Suprapubic skin (tissue), 4 donors: ENCODE measurements around the gene PPP1R11. TPM values are rescaled to one million over a fixed set of nuclear protein-coding genes. Genes with fewer than 3 reads are reported as not detected.

Experiments
- DNase-seq, 2 donors: peaks; one replicate each; pipeline ENCODE4 v3.0.0-alpha.2; 2019; ENCODE audit warnings: low spot score in 2 of 2
- H3K27ac ChIP-seq: fragments of 200-600 bp; sonication (generic); one replicate; pipeline ENCODE4 v1.5.1; 2019
- H3K27me3 ChIP-seq: fragments of 200-600 bp; sonication (generic); one replicate; pipeline ENCODE4 v1.5.1; 2019
- H3K36me3 ChIP-seq: fragments of 200-600 bp; sonication (generic); one replicate; pipeline ENCODE4 v1.5.1; 2019
- H3K4me1 ChIP-seq: fragments of 200-600 bp; sonication (generic); one replicate; pipeline ENCODE4 v1.5.1; 2019
- H3K4me3 ChIP-seq: fragments of 200-600 bp; sonication (generic); one replicate; pipeline ENCODE4 v1.5.1; 2019; ENCODE audit warnings: mild to moderate bottlenecking
- H3K9me3 ChIP-seq: fragments of 200-600 bp; sonication (generic); one replicate; pipeline ENCODE4 v1.5.1; 2019
- CTCF ChIP-seq, 2 donors: fragments of 200-600 bp in 1 of 2; fragments of 450-650 bp in 1 of 2; sonication (generic) in 1 of 2; IDR thresholded peaks; one replicate each; pipeline ENCODE4 v1.5.1; 2016 to 2019; ENCODE audit warnings: antibody characterized with exemption in 2 of 2, mild to moderate bottlenecking in 1 of 2, moderate library complexity in 1 of 2
- EP300 ChIP-seq: sonication (generic); formaldehyde crosslinking; IDR thresholded peaks from one replicate; pipeline ENCODE4 v1.6.1; 2017; ENCODE audit warnings: antibody characterized with exemption
- POLR2A ChIP-seq, 2 donors: fragments of 450-650 bp; IDR thresholded peaks; one replicate each; pipeline ENCODE4 v1.6.1; 2017; ENCODE audit warnings: antibody characterized with exemption in 2 of 2, mild to moderate bottlenecking in 2 of 2, moderate library complexity in 2 of 2
- POLR2AphosphoS5 ChIP-seq, 3 donors: sonication (generic); formaldehyde crosslinking; IDR thresholded peaks; one replicate each; pipeline ENCODE4 v1.6.1; 2017; ENCODE audit warnings: antibody characterized with exemption in 3 of 3
- WGBS: methylation state at CpG from one replicate; pipeline ENCODE4 v1.1.5; 2018; 5-methylcytosine and 5-hydroxymethylcytosine counted together
- total RNA-seq, 4 donors: library from RNA; depleted of rRNA; stranded (reverse); fragments of >200 nt; gene quantifications; one replicate each; pipeline ENCODE4 v1.1.0, GENCODE V29; 2016

Gene PPP1R11
- total RNA-seq, 4 donors from 2014 or later = 35.2 to 54.4 (median 44.2) TPM

- DNase-seq = peak in 1 of 2 donors; percentile 88
- WGBS = 37% methylated on average over 14 of the region's 15 CpGs
- TF ChIP-seq EP300 = no peak
- TF ChIP-seq POLR2AphosphoS5 (IDR thresholded peaks at IDR 0.05) = no peak
- TF ChIP-seq CTCF (IDR thresholded peaks at IDR 0.05) = no peak
- TF ChIP-seq POLR2A (IDR thresholded peaks at IDR 0.05) = no peak
- Histone ChIP-seq H3K27ac (peak overlapping the region; percentile 39), H3K36me3 (no peaks in the 10 kb centered on the region), H3K4me1 (peaks cover 36% of the 10 kb centered on the region), H3K27me3 (peaks cover 33% of the 10 kb centered on the region), H3K9me3 (no peaks in the 10 kb centered on the region), H3K4me3 (peak overlapping the region; percentile 53)
These were observed 35.5 kb downstream of the PPP1R11 start for GRCh38 chr6:30102414-30102969.

- peak overlapping the region; percentile 39 for H3K27ac ChIP-seq
- peaks cover 35% of the 10 kb centered on the region for H3K27me3 ChIP-seq
- no peaks in the 10 kb centered on the region for H3K9me3 ChIP-seq
- DNase-seq = peak; percentile 93 to 94
- H3K4me3 ChIP-seq = peak overlapping the region; percentile 53
- TF ChIP-seq EP300 = no peak
- no peak for TF ChIP-seq POLR2AphosphoS5 (IDR thresholded peaks at IDR 0.05)
- peak; percentile 90 to 93 for TF ChIP-seq CTCF (IDR thresholded peaks at IDR 0.05)
- no peak for TF ChIP-seq POLR2A (IDR thresholded peaks at IDR 0.05)
- no peaks in the 10 kb centered on the region for H3K36me3 ChIP-seq
- WGBS = 2% methylated on average over 36 of the region's 36 CpGs
- peaks cover 36% of the 10 kb centered on the region for H3K4me1 ChIP-seq
These were observed 36.2 kb downstream of the PPP1R11 start for GRCh38 chr6:30102970-30103871.

GRCh38 chr6:30103872-30104179 is 36.8 kb downstream of the PPP1R11 start:
- no peak for TF ChIP-seq EP300
- no peak for DNase-seq
- no peak overlapping the region for H3K27ac ChIP-seq
- peak overlapping the region; percentile 53 for H3K4me3 ChIP-seq
- peaks cover 34% of the 10 kb centered on the region for H3K27me3 ChIP-seq
- no peaks in the 10 kb centered on the region for H3K36me3 ChIP-seq
- peaks cover 36% of the 10 kb centered on the region for H3K4me1 ChIP-seq
- WGBS = 40% methylated on average over 3 of the region's 3 CpGs
- no peaks in the 10 kb centered on the region for H3K9me3 ChIP-seq

- TF ChIP-seq EP300 (no peak), CTCF (IDR thresholded peaks at IDR 0.05) (no peak), POLR2A (IDR thresholded peaks at IDR 0.05) (no peak), POLR2AphosphoS5 (IDR thresholded peaks at IDR 0.05) (no peak)
- no peaks in the 10 kb centered on the region for H3K36me3 ChIP-seq
- H3K4me3 ChIP-seq = no peak overlapping the region
- H3K9me3 ChIP-seq = no peaks in the 10 kb centered on the region
- peaks cover 36% of the 10 kb centered on the region for H3K4me1 ChIP-seq
- H3K27me3 ChIP-seq = peaks cover 40% of the 10 kb centered on the region
- no peak overlapping the region for H3K27ac ChIP-seq
- 87% methylated on average over 2 of the region's 2 CpGs for WGBS
- no peak for DNase-seq
These were observed 37.7 kb downstream of the PPP1R11 start for GRCh38 chr6:30104661-30105060.

GRCh38 chr6:30111266-30111856 is 44.4 kb downstream of the PPP1R11 start:
- no peaks in the 10 kb centered on the region for H3K36me3 ChIP-seq
- DNase-seq = no peak
- H3K27ac ChIP-seq = no peak overlapping the region
- H3K9me3 ChIP-seq = no peaks in the 10 kb centered on the region
- H3K4me1 ChIP-seq = no peaks in the 10 kb centered on the region
- H3K27me3 ChIP-seq = peaks cover 77% of the 10 kb centered on the region
- TF ChIP-seq POLR2A (IDR thresholded peaks at IDR 0.05) (no peak), POLR2AphosphoS5 (IDR thresholded peaks at IDR 0.05) (no peak), EP300 (no peak), CTCF (IDR thresholded peaks at IDR 0.05) (no peak)
- H3K4me3 ChIP-seq = no peak overlapping the region
- 53% methylated on average over 27 of the region's 27 CpGs for WGBS
